ENCODE data around the gene PHETA1.

GRCh38 chr12:111398530-111398929 is 29.6 kb upstream of the PHETA1 start:
- no peak for TF ChIP-seq EP300 (conservative IDR thresholded peaks at IDR 0.05; ENCODE audit: poor library complexity, severe bottlenecking)
- TF ChIP-seq CTCF (IDR thresholded peaks at IDR 0.05; ENCODE audit: poor library complexity, severe bottlenecking) = no peak
- TF ChIP-seq EZH2 (IDR thresholded peaks at IDR 0.05; ENCODE audit: borderline replicate concordance, insufficient read depth, low read length, poor library complexity, severe bottlenecking) = no peak
- TF ChIP-seq MXI1 (conservative IDR thresholded peaks at IDR 0.05; ENCODE audit: poor library complexity, severe bottlenecking) = no peak
- no peak for TF ChIP-seq POLR2AphosphoS5 (IDR thresholded peaks at IDR 0.05)
- no peak for TF ChIP-seq SMC3 (conservative IDR thresholded peaks at IDR 0.05; ENCODE audit: poor library complexity)
- TF ChIP-seq REST (IDR thresholded peaks at IDR 0.05; ENCODE audit: borderline replicate concordance) = no peak
- no peak for TF ChIP-seq RAD21 (conservative IDR thresholded peaks at IDR 0.05)
